M059J (cell line): Measurements from ENCODE around the gene MRPS16. TPM values are rescaled to one million over a fixed set of nuclear protein-coding genes. Genes with fewer than 3 reads are reported as not detected.
"Not testable (repeated sequence)": the region's sequence is repeated elsewhere in the genome, so short reads cannot be mapped to it uniquely, and the experiment has no call there.

Experiments used
- DNase-seq: peaks from one replicate; pipeline ENCODE4 v3.0.0-alpha.2; 2012; ENCODE audit warnings: low read depth
- total RNA-seq: library from RNA; depleted of rRNA; stranded (reverse); fragments of >200 nt; shearing (Covaris generic); gene quantifications from 2 replicates; pipeline ENCODE4 v1.2.3, GENCODE V29; 2014; rRNA removed

MRPS16 gene
- total RNA-seq: 54.2 and 66.5 TPM in 2 replicates

DNA sequence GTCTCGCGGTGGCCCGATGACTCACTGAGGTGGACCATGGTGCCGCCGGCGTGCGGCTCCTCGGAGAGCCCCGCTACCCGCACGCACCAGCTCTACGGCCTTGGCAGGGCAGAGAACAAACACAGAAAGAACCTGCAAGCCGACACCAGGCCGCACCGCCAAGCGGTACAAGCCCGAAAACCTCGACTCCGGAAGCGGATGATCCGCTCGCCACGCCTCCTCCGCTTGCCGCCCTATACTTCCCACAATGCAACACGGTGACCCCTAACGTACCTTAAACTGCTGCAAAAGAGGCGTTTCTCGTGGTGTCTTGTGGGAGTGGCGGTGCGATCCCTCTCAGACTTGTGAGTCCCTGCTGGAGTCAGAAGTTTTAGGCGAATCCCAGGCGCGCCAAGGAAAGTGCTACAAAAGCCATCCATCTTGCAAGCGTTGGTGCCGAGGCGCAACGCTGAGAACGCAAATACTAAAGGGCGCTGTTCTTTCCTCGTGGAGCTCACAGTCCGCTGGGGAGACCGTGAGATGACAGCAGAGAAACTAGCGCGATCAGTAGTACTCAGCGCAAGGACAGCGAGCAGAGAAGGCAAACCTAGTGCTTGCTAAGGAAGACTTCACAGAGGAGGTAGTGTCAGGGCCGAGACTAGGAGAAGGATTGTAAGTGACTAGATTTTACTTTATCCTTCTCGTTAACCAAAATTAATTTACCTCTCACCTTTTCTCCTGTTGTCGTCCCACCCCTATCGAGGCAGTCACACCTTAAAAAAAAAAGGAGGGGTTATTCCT lies at the start of gene MRPS16:
Gene MRPS16 (minus strand): TSS at position 200 of the 780 bp plus-strand sequence. CDS start 162 bp downstream, at position 38.
- DNase-seq: peak; percentile 97

DNA sequence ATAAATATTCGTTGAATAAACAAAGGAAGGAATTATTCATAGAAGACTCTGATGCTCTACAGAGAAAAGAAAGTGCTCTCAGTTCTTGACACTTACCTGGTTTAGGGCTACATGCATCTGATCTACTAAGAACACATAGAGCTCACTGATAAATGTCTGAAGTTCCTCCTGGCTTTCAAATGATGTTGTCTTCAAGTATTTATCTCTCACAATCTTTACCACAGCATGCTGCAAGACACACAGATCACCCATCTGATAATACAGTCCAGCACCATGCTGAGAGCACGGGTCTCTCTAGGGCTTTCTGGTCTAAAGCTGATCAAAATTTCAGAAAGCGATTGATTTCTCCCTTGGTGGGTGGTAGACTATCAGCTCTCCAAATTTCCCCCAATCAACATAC lies 44.5 kb upstream of the MRPS16 start:
- DNase-seq: no peak

DNA sequence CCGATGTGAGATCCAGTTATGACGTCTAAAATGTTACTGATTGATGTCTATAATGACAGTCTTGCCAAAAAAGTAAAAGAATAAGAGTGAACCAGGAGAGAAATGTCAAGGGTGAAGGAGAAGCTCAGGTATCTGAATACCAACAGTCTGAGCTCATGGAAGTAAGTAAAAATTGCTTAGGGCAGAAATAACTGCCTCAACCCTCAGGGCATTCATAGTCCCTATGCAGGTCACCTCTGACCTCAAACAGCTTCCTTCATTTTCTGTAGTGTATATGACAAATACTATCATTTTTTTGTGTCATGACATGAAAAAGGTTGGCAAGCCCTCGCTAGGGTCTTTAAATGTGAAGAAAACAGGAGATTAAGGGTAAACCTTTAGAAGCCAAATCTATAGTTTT lies 41.0 kb upstream of the MRPS16 start:
- DNase-seq: no peak

DNA sequence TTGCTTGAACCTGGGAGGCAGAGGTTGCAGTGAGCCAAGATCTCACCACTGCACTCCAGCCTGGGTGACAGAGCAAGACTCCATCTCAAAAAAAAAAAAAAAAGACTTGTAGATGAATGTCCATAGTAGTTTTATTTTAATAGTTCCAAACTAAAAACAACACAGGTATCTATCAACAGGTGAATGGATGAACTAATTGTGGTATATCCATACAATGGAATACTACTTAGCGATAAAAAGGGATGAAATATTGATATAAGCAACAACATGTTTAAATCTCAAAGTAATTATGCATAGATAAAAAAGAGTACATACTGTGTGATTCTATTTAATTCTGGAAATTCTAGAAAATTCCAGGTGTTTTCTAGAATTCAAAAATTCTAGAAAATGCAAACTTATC lies 37.5 kb upstream of the MRPS16 start:
- no peak for DNase-seq

DNA sequence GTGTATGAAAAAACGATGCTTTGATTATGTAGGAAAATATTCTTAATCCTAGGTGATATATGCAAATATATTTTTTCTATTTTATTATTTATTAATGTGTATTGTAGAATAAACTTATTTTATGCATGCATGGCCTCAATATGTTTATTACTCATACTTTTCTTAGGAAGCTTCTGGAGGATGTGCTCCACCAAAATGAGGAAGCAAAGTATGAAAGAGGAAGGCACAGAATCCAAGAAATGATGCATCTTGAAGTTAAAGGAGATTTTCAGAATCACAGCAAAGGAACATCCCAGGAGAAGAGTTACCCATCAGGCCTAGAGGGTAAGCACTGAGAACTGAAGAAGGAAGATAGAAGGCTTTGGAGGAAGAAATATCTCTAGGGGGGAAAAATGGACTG lies 35.0 kb upstream of the MRPS16 start:
- DNase-seq: no peak

DNA sequence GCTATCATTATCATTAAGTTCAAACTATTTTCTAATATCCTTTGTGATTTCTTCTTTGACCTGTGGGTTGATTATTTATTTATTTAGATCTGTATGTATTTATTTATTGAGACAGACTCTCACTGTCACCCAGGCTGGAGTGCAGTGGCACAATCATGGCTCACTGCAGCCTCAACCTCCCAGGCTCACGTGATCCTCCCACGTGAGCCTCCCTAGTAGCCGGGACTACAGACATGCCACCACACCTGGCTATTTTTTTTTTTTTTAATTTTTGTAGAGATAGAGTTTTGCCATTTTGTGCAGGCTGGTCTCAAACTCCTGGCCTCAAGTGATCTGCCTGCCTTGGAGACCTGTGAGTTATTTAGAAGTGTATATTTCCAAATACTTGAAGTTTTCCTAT lies 28.7 kb upstream of the MRPS16 start:
- no peak for DNase-seq

DNA sequence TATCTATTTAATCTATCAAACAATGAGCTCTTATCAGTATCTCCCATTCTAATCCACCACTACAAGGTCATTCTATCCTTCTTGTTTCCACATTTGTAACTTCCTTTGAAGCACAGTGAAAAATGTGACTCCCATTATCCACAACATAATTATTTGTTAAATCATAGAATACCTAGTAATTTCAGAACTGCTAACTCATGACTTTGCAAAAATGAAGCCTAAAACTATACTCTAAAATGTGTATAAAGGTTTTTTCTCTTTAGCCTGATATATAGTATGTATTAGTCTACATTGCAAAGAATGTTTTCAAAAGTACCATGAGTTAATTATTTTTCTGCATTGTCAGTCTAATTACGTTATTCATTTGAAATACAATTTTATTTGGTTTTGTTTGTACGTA lies 12.0 kb upstream of the MRPS16 start:
- DNase-seq: no peak

DNA sequence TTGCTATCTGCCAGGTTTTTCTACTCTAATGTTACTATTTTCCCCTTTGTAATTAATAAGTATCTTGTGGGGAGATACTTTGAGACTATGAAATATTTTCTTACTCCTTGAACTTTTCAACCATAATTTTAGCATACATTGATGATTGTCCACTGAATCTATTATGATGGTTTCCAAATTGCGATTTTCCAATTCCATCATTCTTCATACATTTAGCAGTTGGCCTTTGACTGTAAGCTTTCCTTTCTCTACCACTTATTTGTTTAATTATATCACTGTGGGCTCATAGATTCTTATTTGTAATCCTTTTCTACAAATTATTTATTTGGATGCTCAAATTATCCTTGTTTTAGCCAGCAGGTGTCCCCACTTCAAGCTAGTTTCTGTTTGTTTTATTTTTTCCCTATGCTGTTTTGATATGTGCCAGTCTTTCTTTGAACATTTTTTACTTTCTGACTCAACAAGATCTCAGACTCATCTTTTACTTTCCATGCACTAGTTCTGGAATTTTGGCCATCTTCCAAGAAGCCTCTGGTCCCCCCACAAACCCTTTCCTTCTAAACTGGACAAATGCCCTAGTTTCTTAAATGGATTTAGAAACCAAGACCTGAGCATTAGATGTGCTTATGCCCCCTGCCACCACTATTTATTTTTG lies 11.4 kb upstream of the MRPS16 start:
- peak; percentile 60 for DNase-seq

DNA sequence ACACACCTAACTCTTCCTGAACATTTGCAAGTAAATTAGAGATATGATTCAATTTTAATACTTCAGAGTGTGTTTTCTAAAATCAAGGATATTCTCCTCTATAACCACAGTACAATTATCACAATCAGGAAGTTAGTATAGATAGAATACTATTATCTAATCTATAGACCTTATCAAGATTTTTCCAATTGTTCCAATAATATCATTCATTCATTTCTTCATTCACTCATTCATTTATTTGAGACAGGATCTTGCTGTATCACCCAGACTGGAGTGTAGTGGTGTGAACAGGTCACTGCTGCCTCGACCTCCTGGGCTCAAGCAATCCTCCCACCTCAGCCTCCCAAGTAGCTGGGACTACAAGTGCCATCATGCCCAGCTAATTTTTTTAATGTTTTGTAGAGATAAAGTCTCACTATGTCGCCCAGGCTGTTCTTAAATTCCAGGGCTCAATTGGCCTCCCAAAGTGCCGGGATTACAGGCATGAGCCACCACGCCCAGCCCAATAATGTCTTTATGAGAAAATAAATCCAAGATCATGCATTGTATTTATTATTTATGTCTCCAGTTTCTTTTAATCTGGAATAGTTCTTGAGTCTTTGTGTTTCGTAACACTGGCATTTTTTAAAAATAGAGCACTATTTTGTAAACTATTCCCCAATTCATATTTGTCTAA lies 10.6 kb upstream of the MRPS16 start:
- no peak for DNase-seq

DNA sequence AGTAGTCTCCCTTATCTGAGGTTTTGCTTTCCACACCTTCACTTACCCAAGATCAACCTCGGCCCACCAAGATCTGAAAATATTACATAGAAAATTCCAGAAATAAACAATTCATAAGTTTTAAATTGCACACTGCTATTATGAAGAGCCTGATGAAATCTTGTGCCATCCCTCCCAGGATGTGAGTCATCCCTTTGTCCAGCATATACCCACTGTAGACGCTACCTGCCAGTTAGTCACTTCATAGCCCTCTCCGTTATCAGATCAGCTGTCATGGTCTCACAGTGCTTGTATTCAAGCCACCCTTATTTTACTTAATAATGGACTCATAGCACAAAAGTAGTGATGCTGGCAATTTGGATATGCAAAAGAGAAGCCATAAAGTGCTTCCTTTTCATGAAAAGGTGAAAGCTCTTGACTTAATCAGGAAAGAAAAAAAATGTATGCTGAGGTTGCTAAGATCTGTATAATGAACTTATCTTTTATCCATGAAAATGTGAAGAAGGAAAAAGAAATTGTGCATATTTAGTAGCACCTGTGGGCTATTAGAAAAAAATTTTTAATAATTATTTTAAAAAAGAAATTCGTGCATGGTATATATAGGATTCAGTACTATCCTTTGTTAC lies 9.8 kb upstream of the MRPS16 start:
- peak; percentile 91 for DNase-seq

DNA sequence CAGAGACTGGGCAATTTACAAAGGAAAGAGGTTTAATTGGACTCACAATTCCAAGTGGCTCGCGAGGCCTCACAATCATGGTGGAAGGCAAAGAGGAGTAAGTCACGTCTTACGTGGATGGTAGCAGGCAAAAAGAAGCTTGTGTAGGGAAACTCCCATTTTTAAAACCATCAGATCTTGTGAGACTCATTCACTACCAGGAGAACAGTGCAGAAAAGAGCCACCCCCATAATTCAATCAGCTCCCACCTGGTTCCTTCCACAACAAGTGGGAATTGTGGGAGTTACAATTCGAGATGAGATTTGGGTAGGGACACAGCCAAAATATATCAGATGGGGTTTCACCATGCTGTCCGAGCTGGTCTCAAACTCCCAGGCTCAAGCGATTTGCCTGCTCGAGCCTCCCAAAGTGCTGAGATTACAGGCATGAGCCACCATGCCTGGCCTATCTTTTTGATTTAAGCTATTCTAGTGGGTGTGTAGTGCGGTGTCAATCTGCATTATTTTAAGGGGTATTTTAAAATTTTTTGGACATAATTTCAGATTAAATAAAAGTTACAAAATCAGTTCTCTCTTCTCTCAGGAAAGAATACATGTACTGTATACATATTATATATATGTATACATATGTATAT lies 9.0 kb upstream of the MRPS16 start:
- no peak for DNase-seq

DNA sequence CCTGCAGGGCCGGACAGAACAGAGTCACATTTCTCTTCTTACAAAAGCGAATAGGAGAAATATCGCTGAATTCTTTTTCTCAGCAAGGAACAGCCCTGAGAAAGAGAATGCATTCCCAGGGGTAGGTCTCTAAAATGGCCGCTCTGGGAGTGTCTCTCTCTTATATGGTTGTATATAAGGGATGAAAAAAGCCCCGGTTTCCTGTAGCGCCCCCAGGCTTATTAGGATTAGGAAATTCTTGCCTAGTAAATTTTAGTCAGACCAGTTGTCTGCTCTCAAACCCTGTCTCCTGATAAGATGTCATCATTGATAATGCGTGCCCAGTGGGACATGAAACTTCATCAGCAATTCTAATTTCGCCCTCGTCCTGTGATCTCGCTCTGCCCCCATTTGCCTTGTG lies 6.2 kb upstream of the MRPS16 start:
- not testable (repeated sequence) for DNase-seq

DNA sequence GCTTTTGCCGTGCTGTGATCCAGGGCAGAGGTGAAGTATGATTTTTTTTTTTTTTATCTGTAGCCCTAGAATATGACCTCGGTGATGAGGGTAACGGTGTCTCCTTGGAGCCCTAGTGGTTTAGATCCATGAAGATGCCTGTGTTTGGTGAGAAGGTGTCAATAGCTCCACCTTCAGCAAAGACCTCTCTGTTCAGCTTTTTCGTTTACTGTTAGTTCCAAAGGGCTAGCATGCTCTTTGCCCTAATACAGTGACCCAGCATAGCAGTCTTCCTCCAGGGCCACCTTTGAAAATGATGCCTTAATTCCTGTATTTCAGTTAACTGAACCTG lies 746 bp upstream of the MRPS16 start:
- DNase-seq: peak; percentile 12

DNA sequence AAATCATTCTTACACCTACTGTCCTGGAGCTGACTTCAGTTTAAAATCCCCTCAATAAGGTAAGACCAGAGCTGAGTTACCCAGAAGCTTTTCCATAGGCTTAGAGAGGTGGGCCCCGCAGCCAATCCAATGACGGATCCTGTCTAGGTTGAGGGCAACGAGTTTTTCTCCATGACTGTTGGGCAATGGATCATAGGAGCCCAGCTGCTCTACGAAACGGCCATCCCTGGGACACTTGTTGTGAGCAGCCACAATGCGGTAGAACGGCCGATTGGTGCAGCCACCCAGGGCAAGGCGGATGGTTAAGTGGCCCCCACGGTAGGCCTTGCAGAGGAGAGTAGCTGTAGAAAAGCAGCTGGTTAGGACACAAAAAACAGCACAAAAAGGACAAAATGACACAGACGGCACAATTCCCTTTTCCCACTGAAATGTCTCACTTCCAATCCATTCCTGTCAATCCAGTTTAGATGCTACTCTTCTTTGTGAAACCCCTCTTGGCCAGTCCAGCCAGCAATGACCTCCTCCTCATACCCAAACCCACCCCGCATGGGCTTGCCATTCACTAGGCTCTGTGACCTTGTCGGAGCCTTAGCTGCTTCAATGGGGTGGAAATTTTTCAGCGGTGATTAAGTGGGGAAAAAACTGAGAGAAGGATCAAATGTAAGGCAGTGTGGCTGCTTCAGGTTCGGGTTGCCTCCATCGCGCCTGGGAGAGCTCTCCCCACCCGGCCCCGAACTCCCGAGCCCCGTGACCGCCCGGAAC lies 580 bp downstream of the MRPS16 start:
- DNase-seq: no peak

DNA sequence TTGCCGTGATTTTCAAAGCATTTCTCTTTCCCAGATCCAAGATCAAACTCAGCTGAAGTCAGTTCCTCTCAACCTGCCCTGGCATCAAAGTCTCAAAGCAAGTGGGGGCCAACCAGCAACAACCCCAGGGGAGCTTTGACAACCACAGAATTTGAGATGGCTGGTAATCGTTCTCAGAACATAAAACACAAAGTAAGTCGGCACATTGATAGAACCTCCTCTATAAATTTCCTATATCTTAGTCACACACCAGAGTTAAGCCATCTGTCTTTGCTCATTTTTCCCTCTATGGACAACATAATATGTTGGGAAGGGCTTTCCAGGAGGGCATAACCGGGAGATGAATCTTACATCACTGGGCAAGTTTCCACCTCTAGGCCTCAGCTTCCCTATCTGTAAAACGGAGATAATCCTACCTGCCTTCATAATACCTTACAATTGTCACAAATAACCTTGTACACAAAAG lies 4.2 kb downstream of the MRPS16 start:
- DNase-seq: no peak

DNA sequence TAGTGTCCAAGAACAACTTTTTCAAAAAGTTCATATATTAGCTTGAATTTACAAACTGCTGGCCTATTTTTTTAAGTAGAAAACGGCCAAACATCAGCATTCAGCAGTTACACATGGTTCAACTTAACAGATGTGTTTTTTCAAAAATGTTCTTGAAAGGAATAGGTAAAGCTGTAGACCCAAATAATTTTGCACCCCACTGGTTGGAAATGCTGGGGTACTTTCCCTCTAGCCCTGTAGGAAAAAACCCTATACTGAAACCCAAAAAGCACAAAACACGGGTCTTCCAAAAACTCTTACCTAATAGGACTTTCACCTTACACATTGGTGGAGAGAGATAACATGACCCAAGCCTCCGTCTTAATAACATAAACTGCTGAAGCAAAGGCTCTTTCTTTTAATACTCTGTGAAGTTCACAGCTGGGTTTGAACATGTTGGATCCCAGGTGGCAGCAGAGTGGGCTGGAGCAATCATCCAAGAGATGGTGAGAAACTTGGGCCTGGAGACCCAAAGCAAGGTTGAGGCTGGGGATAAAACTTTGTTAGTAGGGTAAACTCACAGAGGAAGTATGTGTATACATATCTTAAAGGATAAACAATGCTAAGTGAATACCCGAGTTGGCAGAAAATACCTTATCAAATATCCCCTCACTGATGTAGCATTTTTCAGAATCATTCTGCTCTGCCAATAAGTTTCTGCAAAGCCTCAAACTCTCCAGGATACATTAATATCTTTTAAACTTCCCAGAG lies 4.8 kb downstream of the MRPS16 start:
- DNase-seq: peak; percentile 12

DNA sequence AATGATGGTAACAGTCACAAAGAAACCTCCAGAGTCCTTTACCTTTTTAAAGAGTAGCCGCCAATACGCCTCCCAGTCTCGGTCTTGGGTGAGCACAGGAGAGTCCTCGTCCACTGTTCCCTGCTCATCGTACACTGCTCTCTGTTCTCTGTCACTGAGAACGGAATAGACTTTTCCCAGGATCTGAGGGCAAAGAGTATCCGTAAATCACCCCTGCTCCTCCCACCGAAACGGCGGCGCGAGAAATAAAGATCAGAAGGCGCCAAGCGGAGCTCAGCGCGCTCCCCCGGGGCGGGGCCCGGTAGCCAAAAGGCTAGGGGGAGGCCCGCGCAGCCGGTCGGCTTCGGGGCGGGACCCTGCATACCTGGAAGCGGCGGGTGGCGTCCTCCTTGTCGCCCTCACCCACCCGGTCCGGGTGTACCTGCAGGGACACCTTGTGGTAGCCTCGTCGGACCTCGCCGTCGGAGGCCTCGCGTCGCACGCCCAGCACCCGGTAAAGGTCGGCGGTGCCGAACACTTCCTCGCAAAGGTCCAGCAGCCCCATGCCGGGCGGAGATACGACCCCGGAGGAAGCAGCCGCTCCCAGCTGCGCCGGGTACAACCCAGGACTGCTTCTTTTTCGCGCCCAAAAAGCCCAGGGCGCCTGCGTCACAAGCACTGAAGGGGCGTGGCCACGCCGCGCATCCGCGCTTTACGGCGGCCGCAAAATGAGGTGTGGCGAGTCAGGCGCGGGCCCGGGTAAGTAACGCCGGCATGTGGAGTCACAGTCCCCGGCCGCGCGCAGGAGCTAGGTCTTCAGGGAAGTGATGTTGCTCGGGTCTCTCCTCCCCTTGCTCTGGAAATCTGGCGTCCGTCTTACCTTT lies 5.6 kb downstream of the MRPS16 start, which contains the start of gene DNAJC9:
Gene DNAJC9 (minus strand): TSS at position 610 of the 863 bp plus-strand sequence. CDS start 66 bp downstream, at position 544.
- peak; percentile 93 for DNase-seq

DNA sequence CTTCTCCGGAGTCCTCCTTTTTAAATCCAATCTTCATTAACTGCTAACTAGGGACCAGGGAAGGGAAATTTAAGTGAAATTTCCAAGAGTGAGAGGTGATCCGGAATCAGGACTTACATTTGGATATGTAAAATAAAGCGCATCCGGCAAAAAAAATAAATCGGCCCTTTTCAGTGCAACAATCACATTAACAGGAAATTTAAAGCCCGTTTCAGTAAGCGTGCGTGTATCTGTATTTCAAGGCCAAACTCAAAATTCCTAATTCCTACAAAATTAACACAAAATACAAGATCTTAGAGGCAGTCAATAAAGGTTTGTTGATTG lies 6.2 kb downstream of the MRPS16 start:
- DNase-seq: no peak

DNA sequence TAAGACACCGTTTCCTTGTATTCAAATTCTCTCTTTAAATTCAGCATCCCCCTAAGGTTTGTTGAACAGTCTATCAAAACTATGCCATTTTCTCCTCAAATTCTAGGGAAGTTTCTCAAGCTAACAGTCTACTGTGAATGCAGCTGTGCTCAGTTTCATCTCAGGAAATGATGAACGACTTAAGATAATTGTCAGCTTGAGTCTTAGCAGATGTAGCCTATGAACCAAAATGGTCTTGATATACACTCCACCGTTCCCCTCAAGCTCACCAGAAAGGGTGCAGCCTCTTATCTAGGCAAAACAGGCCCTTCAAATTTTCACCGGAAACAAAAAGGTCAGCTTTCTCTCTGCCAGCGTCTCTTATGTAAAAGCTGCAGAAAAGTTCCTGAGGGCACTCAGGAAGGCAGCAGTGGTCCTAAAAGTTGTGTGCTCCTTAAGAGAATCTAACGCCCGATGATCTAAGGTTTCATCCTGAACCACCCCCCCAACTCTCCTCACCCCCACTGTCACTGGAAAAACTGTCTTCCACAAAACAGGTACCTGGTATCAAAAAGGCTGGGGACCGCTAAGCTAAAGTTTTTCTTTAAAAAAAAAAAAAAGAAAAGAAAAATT lies 7.5 kb downstream of the MRPS16 start:
- DNase-seq: no peak
